GM12878 (cell line): Measurements from ENCODE around the gene FCF1. TPM values are rescaled to one million over a fixed set of nuclear protein-coding genes. Genes with fewer than 3 reads are reported as not detected.

Experiments
- ATAC-seq: fragments of 200-7000 bp; cut with Tn5 transposase; 3 replicates; pipeline ENCODE4 v1.9.1; 2020; ENCODE audit warnings: mild to moderate bottlenecking, moderate library complexity
- BruUV-seq: library from RNA; stranded (reverse); fragments of 400-500 nt; replicated peaks from 2 replicates; lab custom pipeline; 2021; lab: Mats Ljungman, UMichigan
- CTCF ChIA-PET: fragments of 300-600 bp; sonication (Branson Sonifier 250); formaldehyde crosslinking; extraction: SDS; loops from one replicate; lab custom pipeline; 2021; ENCODE audit warnings: inconsistent platforms; lab: Yijun Ruan, JAX
- POLR2A ChIA-PET: fragments of 350-600 bp; formaldehyde crosslinking; extraction: SDS; loops from one replicate; lab custom pipeline; 2021; ENCODE audit warnings: inconsistent platforms; lab: Charles Lee
- RAD21 ChIA-PET: fragments of 300-600 bp; sonication (Branson Sonifier 250); formaldehyde crosslinking; loops from one replicate; lab custom pipeline; 2023; ENCODE audit warnings: antibody characterized with exemption; ENCODE audit not compliant: unreplicated experiment; lab: Charles Lee
- SMC1A ChIA-PET: fragments of 300-600 bp; sonication (Branson Sonifier 250); formaldehyde crosslinking; loops from one replicate; lab custom pipeline; 2023; ENCODE audit not compliant: unreplicated experiment, uncharacterized antibody; lab: Charles Lee
- DNase-seq: peaks from one replicate; pipeline ENCODE4 v3.0.0-alpha.2; 2011; ENCODE audit warnings: low read depth, low spot score
- FAIRE-seq: peaks from 3 replicates; lab custom pipeline; 2011; peaks lifted over from hg19 to GRCh38; lab: Jason Lieb, UNC
- H2AFZ ChIP-seq: 2 replicates; pipeline ENCODE4 v1.6.0; 2011; ENCODE audit warnings: low read depth, low read length, control low read depth; ENCODE audit not compliant: control insufficient read depth
- H3K27ac ChIP-seq: 2 replicates; pipeline ENCODE4 v1.5.1; 2011; ENCODE audit warnings: control low read depth; ENCODE audit not compliant: control insufficient read depth, insufficient read depth
- H3K27me3 ChIP-seq, 2 experiments: replicated peaks in 1 of 2; 2 replicates each; pipeline versions ENCODE4 v1.6.0 to v1.6.1; 2011; ENCODE audit warnings: low read length in 1 of 2; ENCODE audit not compliant: control insufficient read depth in 2 of 2, insufficient read depth in 2 of 2
- H3K36me3 ChIP-seq, 2 experiments: 2 replicates each; pipeline ENCODE4 v1.5.1; 2011; ENCODE audit warnings: low read length in 1 of 2; ENCODE audit not compliant: control insufficient read depth in 2 of 2, insufficient read depth in 2 of 2
- H3K4me1 ChIP-seq: 2 replicates; pipeline ENCODE4 v1.6.1; 2011; ENCODE audit warnings: mild to moderate bottlenecking, low read length, moderate library complexity, mixed read lengths; ENCODE audit not compliant: control insufficient read depth, insufficient read depth
- H3K4me2 ChIP-seq: 2 replicates; pipeline ENCODE4 v1.6.0; 2011; ENCODE audit warnings: control low read depth; ENCODE audit not compliant: control insufficient read depth, insufficient read depth
- H3K4me3 ChIP-seq: fragments of 200-600 bp; sonication (generic); 2 replicates; pipeline ENCODE4 v1.5.1; 2016
- H3K79me2 ChIP-seq: 2 replicates; pipeline ENCODE4 v1.6.0; 2011; ENCODE audit warnings: low read length; ENCODE audit not compliant: control insufficient read depth, insufficient read depth
- H3K9ac ChIP-seq: 2 replicates; pipeline ENCODE4 v1.8.0; 2011; ENCODE audit warnings: low read length, control low read depth, mixed read lengths; ENCODE audit not compliant: control insufficient read depth, insufficient read depth
- H3K9me3 ChIP-seq: replicated peaks from 3 replicates; pipeline ENCODE4 v1.5.1; 2011; ENCODE audit warnings: mild to moderate bottlenecking, low read length; ENCODE audit not compliant: control insufficient read depth, insufficient read depth
- H4K20me1 ChIP-seq: 2 replicates; pipeline ENCODE4 v1.6.0; 2011; ENCODE audit not compliant: control insufficient read depth, insufficient read depth
- ASH2L ChIP-seq: fragments of 300-600, 200-600 bp; sonication (generic); IDR thresholded peaks from 2 replicates; pipeline ENCODE4 v1.6.1; 2017; ENCODE audit warnings: low read depth, mild to moderate bottlenecking, borderline replicate concordance
- BRCA1 ChIP-seq: IDR thresholded peaks from 2 replicates; pipeline ENCODE4 v1.6.1; 2011; ENCODE audit warnings: low read depth, low read length, improper control_type of control experiment
- CBX3 ChIP-seq: fragments of 200-600 bp; sonication (generic); IDR thresholded peaks from 2 replicates; pipeline ENCODE4 v1.6.1; 2016; ENCODE audit warnings: low read depth, borderline replicate concordance
- CBX5 ChIP-seq: sonication (generic); IDR thresholded peaks from 2 replicates; pipeline ENCODE4 v1.6.1; 2016; ENCODE audit warnings: low read depth, moderate library complexity, mild to moderate bottlenecking, inconsistent platforms
- KLF5 ChIP-seq: fragments of 450-650 bp; IDR thresholded peaks from 2 replicates; pipeline ENCODE4 v1.6.1; 2014; ENCODE audit warnings: mild to moderate bottlenecking; ENCODE audit not compliant: partially characterized antibody
- MEF2B ChIP-seq: fragments of 450-650 bp; IDR thresholded peaks from 2 replicates; pipeline ENCODE4 v1.6.1; 2018; ENCODE audit warnings: mild to moderate bottlenecking, moderate library complexity; ENCODE audit not compliant: partially characterized antibody, poor library complexity, severe bottlenecking
- NFXL1 ChIP-seq: fragments of 450-650 bp; IDR thresholded peaks from 2 replicates; pipeline ENCODE4 v1.6.1; 2017; ENCODE audit warnings: antibody characterized with exemption, mild to moderate bottlenecking, borderline replicate concordance
- NKRF ChIP-seq: fragments of 450-650 bp; conservative IDR thresholded peaks from 2 replicates; pipeline ENCODE4 v1.6.1; 2017; ENCODE audit warnings: mild to moderate bottlenecking, moderate library complexity
- RELA ChIP-seq: fragments of 450-650 bp; IDR thresholded peaks from 2 replicates; pipeline ENCODE4 v1.8.0; 2014; ENCODE audit warnings: borderline replicate concordance; ENCODE audit not compliant: partially characterized antibody
- SIN3A ChIP-seq: IDR thresholded peaks from 2 replicates; pipeline ENCODE4 v1.6.1; 2012; ENCODE audit warnings: low read depth, low read length, improper control_type of control experiment
- SKIL ChIP-seq: fragments of 450-650 bp; IDR thresholded peaks from 2 replicates; pipeline ENCODE4 v1.6.1; 2017; ENCODE audit warnings: mild to moderate bottlenecking, low read depth, inconsistent platforms; ENCODE audit not compliant: poor library complexity, severe bottlenecking
- TBL1XR1 ChIP-seq: IDR thresholded peaks from 2 replicates; pipeline ENCODE4 v1.6.1; 2012; ENCODE audit warnings: low read depth, low read length, improper control_type of control experiment
- ZNF217 ChIP-seq: fragments of 450-650 bp; IDR thresholded peaks from 2 replicates; pipeline ENCODE4 v1.6.1; 2017; ENCODE audit warnings: antibody characterized with exemption, mild to moderate bottlenecking
- WGBS: methylation state at CpG from one replicate; pipeline ENCODE4 v1.1.6; 2016; ENCODE audit warnings: low lambda C conversion rate; ENCODE audit not compliant: insufficient replicate concordance, insufficient coverage; ENCODE audit errors: missing lambda C conversion rate; 5-methylcytosine and 5-hydroxymethylcytosine counted together
- in situ Hi-C: fragments of 300-500 bp; cut with MboI; formaldehyde crosslinking; loops from 9 replicates; pipeline ENCODE4 v1.14.3; 2018; ENCODE audit warnings: mixed read lengths
- intact Hi-C: fragments of 100-400 bp; cut with micrococcal nuclease; formaldehyde crosslinking; loops from one replicate; pipeline ENCODE4 v1.14.2; 2022; ENCODE audit not compliant: unreplicated experiment
- polyA plus RNA-seq, 11 experiments: library from polyadenylated mRNA; depleted of rRNA in 4 of 11; unstranded in 6 of 11; stranded (reverse) in 5 of 11; fragments of >200 nt; fragmentation: Nextera tagmentation in 4 of 11; fragmentation: Illumina TruSeq in 1 of 11; extraction: Ambion mirVana in 4 of 11; extraction: Trizol in 1 of 11; gene quantifications; 1 replicate in 1 of 11; 2 replicates in 10 of 11; pipeline versions ENCODE4 v1.2.1 to v1.2.3, GENCODE V29; 2011 to 2016; ENCODE audit warnings: inconsistent platforms in 2 of 11, missing spikeins in 2 of 11, low read depth in 1 of 11
- total RNA-seq, 4 experiments: library from RNA; depleted of rRNA in 3 of 4; stranded (reverse); fragments of >200 nt in 3 of 4; fragmentation: Illumina TruSeq in 1 of 4; extraction: Trizol in 1 of 4; gene quantifications; 2 replicates each; pipeline versions ENCODE4 v1.2.1 to v1.2.3, GENCODE V29; 2013 to 2021
- TF ChIP-seq, protein P1 (sequence below): fragments of 450-650 bp; IDR thresholded peaks from 2 replicates; pipeline ENCODE4 v1.6.1; 2017; ENCODE audit warnings: antibody characterized with exemption, mild to moderate bottlenecking, moderate library complexity
- TF ChIP-seq, protein P2 (sequence below): IDR thresholded peaks from 2 replicates; pipeline ENCODE4 v1.6.1; 2011; ENCODE audit warnings: mild to moderate bottlenecking, low read depth, low read length, moderate library complexity; ENCODE audit not compliant: insufficient replicate concordance

Gene FCF1
- total and polyA plus RNA-seq, 10 of the 15 experiments (the other 5 are each of a cell fraction or from before 2014, with no cell fraction given) = 6.2 to 88.7 (median 28.5) TPM

GRCh38 chr14:74723134-74723533 is 10.2 kb downstream of the FCF1 start:
- intact Hi-C loops (no loop called here), in situ Hi-C loops (no loop called here)
- Histone ChIP-seq H3K79me2 (no peaks in the 10 kb centered on the region), H3K4me3 (no peak overlapping the region), H3K4me2 (no peak overlapping the region), H3K9me3 (no peaks in the 10 kb centered on the region; the same call in 2 of the 3 replicates), H3K9ac (no peak overlapping the region), H4K20me1 (no peaks in the 10 kb centered on the region), H3K36me3 (peaks cover 0 to 12% of the 10 kb centered on the region in 2 experiments; a peak in 3 of 4 replicates), H2AFZ (no peak overlapping the region), H3K4me1 (no peaks in the 10 kb centered on the region), H3K27ac (no peak overlapping the region), H3K27me3 (no peaks in the 10 kb centered on the region)
- 94% methylated on average over 3 of the region's 3 CpGs for WGBS
- FAIRE-seq = no peak
- ChIA-PET RAD21 (no interaction called here), SMC1A (no interaction called here), CTCF (no interaction called here), POLR2A (no interaction called here)
- no peak for ATAC-seq
- TF ChIP-seq ZNF217 (no peak), SIN3A (no peak), NFXL1 (no peak), CBX5 (no peak), CBX3 (no peak), ASH2L (no peak), MEF2B (no peak), BRCA1 (no peak), KLF5 (no peak), NKRF (no peak), SKIL (no peak), RELA (no peak), TBL1XR1 (no peak)
- TF ChIP-seq, protein P1, sequence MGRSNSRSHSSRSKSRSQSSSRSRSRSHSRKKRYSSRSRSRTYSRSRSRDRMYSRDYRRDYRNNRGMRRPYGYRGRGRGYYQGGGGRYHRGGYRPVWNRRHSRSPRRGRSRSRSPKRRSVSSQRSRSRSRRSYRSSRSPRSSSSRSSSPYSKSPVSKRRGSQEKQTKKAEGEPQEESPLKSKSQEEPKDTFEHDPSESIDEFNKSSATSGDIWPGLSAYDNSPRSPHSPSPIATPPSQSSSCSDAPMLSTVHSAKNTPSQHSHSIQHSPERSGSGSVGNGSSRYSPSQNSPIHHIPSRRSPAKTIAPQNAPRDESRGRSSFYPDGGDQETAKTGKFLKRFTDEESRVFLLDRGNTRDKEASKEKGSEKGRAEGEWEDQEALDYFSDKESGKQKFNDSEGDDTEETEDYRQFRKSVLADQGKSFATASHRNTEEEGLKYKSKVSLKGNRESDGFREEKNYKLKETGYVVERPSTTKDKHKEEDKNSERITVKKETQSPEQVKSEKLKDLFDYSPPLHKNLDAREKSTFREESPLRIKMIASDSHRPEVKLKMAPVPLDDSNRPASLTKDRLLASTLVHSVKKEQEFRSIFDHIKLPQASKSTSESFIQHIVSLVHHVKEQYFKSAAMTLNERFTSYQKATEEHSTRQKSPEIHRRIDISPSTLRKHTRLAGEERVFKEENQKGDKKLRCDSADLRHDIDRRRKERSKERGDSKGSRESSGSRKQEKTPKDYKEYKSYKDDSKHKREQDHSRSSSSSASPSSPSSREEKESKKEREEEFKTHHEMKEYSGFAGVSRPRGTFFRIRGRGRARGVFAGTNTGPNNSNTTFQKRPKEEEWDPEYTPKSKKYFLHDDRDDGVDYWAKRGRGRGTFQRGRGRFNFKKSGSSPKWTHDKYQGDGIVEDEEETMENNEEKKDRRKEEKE = no peak
- TF ChIP-seq, protein P2, sequence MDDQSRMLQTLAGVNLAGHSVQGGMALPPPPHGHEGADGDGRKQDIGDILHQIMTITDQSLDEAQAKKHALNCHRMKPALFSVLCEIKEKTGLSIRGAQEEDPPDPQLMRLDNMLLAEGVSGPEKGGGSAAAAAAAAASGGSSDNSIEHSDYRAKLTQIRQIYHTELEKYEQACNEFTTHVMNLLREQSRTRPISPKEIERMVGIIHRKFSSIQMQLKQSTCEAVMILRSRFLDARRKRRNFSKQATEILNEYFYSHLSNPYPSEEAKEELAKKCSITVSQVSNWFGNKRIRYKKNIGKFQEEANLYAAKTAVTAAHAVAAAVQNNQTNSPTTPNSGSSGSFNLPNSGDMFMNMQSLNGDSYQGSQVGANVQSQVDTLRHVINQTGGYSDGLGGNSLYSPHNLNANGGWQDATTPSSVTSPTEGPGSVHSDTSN = no peak
- no TSS peak for BruUV-seq
- DNase-seq = no peak
